Spinal cord (tissue), 10 donors: ENCODE results near the gene MAD2L1BP. TPM values are rescaled to one million over a fixed set of nuclear protein-coding genes. Genes with fewer than 3 reads are reported as not detected.
"Not testable (repeated sequence)": the region's sequence is repeated elsewhere in the genome, so short reads cannot be mapped to it uniquely, and the experiment has no call there.

Experiments used
- DNase-seq, 6 donors: peaks; one replicate each; pipeline versions ENCODE4 v3.0.0 to v3.0.0-alpha.2; 2013 to 2015; ENCODE audit warnings: low spot score in 6 of 6, low read depth in 4 of 6
- H3K27ac ChIP-seq: one replicate; pipeline ENCODE4 v1.5.1; 2013; ENCODE audit warnings: low read depth, low read length, control low read depth
- H3K27me3 ChIP-seq: one replicate; pipeline ENCODE4 v1.6.1; 2013; ENCODE audit warnings: low read length; ENCODE audit not compliant: control insufficient read depth, insufficient read depth
- H3K36me3 ChIP-seq: one replicate; pipeline ENCODE4 v1.6.1; 2013; ENCODE audit warnings: low read length; ENCODE audit not compliant: control insufficient read depth, insufficient read depth
- H3K4me1 ChIP-seq: one replicate; pipeline ENCODE4 v1.6.1; 2013; ENCODE audit warnings: low read length; ENCODE audit not compliant: control insufficient read depth, insufficient read depth
- H3K4me3 ChIP-seq: one replicate; pipeline ENCODE4 v1.5.1; 2013; ENCODE audit warnings: low read depth, low read length, control low read depth
- H3K9me3 ChIP-seq: one replicate; pipeline ENCODE4 v1.6.1; 2013; ENCODE audit warnings: low read length; ENCODE audit not compliant: control insufficient read depth, insufficient read depth
- WGBS: methylation state at CpG from one replicate; pipeline ENCODE4 v1.1.5; 2013; ENCODE audit warnings: missing lambda C conversion rate; ENCODE audit not compliant: insufficient coverage; 5-methylcytosine and 5-hydroxymethylcytosine counted together
- polyA plus RNA-seq, 2 donors: library from polyadenylated mRNA; unstranded; fragments of 120-200 nt; gene quantifications; one replicate each; pipeline ENCODE4 v1.2.1, GENCODE V29; 2013; ENCODE audit not compliant: insufficient read length in 2 of 2
- total RNA-seq, 2 donors: library from RNA; depleted of rRNA in 1 of 2; stranded (reverse); fragments of 120-200 nt in 1 of 2; fragments of >200 nt in 1 of 2; gene quantifications; one replicate each; pipeline versions ENCODE4 v1.2.3 to v1.2.4, GENCODE V29; 2013 to 2014
- donor health status: healthy.

MAD2L1BP gene
- total and polyA plus RNA-seq, 4 donors, result 14.6 to 28.9 (median 26.9) TPM

- peaks cover 16% of the 10 kb centered on the region for H3K36me3 ChIP-seq
- H3K27ac ChIP-seq, result no peak overlapping the region
- H3K4me3 ChIP-seq, result no peak overlapping the region
- H3K9me3 ChIP-seq, result no peaks in the 10 kb centered on the region
- no peaks in the 10 kb centered on the region for H3K27me3 ChIP-seq
- no peaks in the 10 kb centered on the region for H3K4me1 ChIP-seq
- WGBS, result 100% methylated on average over 2 of the region's 9 CpGs
- no peak for DNase-seq
Measured at GRCh38 chr6:43658161-43658560, 22.5 kb downstream of the MAD2L1BP start.

GRCh38 chr6:43662948-43663347 lies 27.3 kb downstream of the MAD2L1BP start:
- no CpG with 5 or more reads among the region's 5 CpGs for WGBS
- not testable (repeated sequence) for H3K27me3 ChIP-seq, H3K4me3 ChIP-seq, DNase-seq, H3K9me3 ChIP-seq, H3K27ac ChIP-seq, H3K36me3 ChIP-seq
- peaks cover 13% of the 10 kb centered on the region for H3K4me1 ChIP-seq

GRCh38 chr6:43665376-43665775 lies 29.7 kb downstream of the MAD2L1BP start:
- WGBS, result 100% methylated on average over 1 of the region's 1 CpG
- Histone ChIP-seq H3K27me3 (no peaks in the 10 kb centered on the region), H3K9me3 (no peaks in the 10 kb centered on the region), H3K4me3 (no peak overlapping the region), H3K27ac (no peak overlapping the region), H3K36me3 (peaks cover 15% of the 10 kb centered on the region), H3K4me1 (peaks cover 37% of the 10 kb centered on the region)
- no peak for DNase-seq

- no peak for DNase-seq
- H3K9me3 ChIP-seq, result no peaks in the 10 kb centered on the region
- peaks cover 24% of the 10 kb centered on the region for H3K36me3 ChIP-seq
- no peaks in the 10 kb centered on the region for H3K27me3 ChIP-seq
- peaks cover 40% of the 10 kb centered on the region for H3K4me1 ChIP-seq
- 81% methylated on average over 7 of the region's 13 CpGs for WGBS
- H3K27ac ChIP-seq, result no peak overlapping the region
- no peak overlapping the region for H3K4me3 ChIP-seq
Measured at GRCh38 chr6:43666196-43666920, 30.7 kb downstream of the MAD2L1BP start.

GRCh38 chr6:43667245-43668150 lies 31.9 kb downstream of the MAD2L1BP start:
- no peak overlapping the region for H3K4me3 ChIP-seq

GRCh38 chr6:43668151-43669028 lies 32.8 kb downstream of the MAD2L1BP start:
- Histone ChIP-seq H3K9me3 (no peaks in the 10 kb centered on the region), H3K4me3 (no peak overlapping the region), H3K4me1 (peaks cover 56% of the 10 kb centered on the region), H3K36me3 (peaks cover 44% of the 10 kb centered on the region), H3K27me3 (no peaks in the 10 kb centered on the region), H3K27ac (no peak overlapping the region)
- DNase-seq, result peak in 2 of 6 donors; percentile 57 to 88
- WGBS, result 11% methylated on average over 17 of the region's 17 CpGs

More at GRCh38 chr6:43667245-43668150, 31.9 kb downstream of the MAD2L1BP start:
- peak overlapping the region; percentile 30 for H3K27ac ChIP-seq
- H3K27me3 ChIP-seq, result no peaks in the 10 kb centered on the region
- DNase-seq, result peak in 4 of 6 donors; percentile 75 to 95 (median 86)
- 5% methylated on average over 11 of the region's 16 CpGs for WGBS
- H3K36me3 ChIP-seq, result peaks cover 35% of the 10 kb centered on the region
- peaks cover 47% of the 10 kb centered on the region for H3K4me1 ChIP-seq
- no peaks in the 10 kb centered on the region for H3K9me3 ChIP-seq

GRCh38 chr6:43669050-43669921 lies 33.6 kb downstream of the MAD2L1BP start:
- peaks cover 52% of the 10 kb centered on the region for H3K36me3 ChIP-seq
- no peak overlapping the region for H3K4me3 ChIP-seq
- peak in 1 of 6 donors; percentile 61 for DNase-seq
- no peaks in the 10 kb centered on the region for H3K27me3 ChIP-seq
- H3K4me1 ChIP-seq, result peaks cover 63% of the 10 kb centered on the region
- H3K9me3 ChIP-seq, result no peaks in the 10 kb centered on the region
- H3K27ac ChIP-seq, result peak overlapping the region; percentile 52
- WGBS, result 60% methylated on average over 15 of the region's 15 CpGs

- no peak for DNase-seq
- Histone ChIP-seq H3K4me3 (no peak overlapping the region), H3K36me3 (peaks cover 59% of the 10 kb centered on the region), H3K9me3 (no peaks in the 10 kb centered on the region), H3K27ac (peak overlapping the region; percentile 52), H3K27me3 (no peaks in the 10 kb centered on the region), H3K4me1 (peaks cover 63% of the 10 kb centered on the region)
- WGBS, result 93% methylated on average over 3 of the region's 6 CpGs
Measured at GRCh38 chr6:43669922-43670622, 34.4 kb downstream of the MAD2L1BP start.
